Endothelial cell (in vitro differentiated cells): Measurements from ENCODE around the gene GAPT. TPM values are rescaled to one million over a fixed set of nuclear protein-coding genes. Genes with fewer than 3 reads are reported as not detected.
A peak's percentile ranks its signal among the peaks of the same experiment; 100 is the strongest.

Source experiments
- DNase-seq: peaks from one replicate; pipeline ENCODE4 v3.0.0; 2021; ENCODE audit warnings: low spot score
- H3K27ac Mint-ChIP-seq: one replicate; pipeline ENCODE4 v1.8.0; 2021; ENCODE audit warnings: mixed read lengths, inconsistent platforms; ENCODE audit not compliant: unreplicated experiment
- H3K27me3 Mint-ChIP-seq: one replicate; pipeline ENCODE4 v1.8.0; 2021; ENCODE audit warnings: mild to moderate bottlenecking, moderate library complexity, mixed read lengths, inconsistent platforms; ENCODE audit not compliant: unreplicated experiment
- H3K36me3 Mint-ChIP-seq: one replicate; pipeline ENCODE4 v1.8.0; 2021; ENCODE audit warnings: mild to moderate bottlenecking, low read depth, mixed read lengths, inconsistent platforms; ENCODE audit not compliant: unreplicated experiment
- H3K4me1 Mint-ChIP-seq: one replicate; pipeline ENCODE4 v1.8.0; 2021; ENCODE audit warnings: mild to moderate bottlenecking, mixed read lengths, inconsistent platforms; ENCODE audit not compliant: unreplicated experiment
- H3K4me3 Mint-ChIP-seq: one replicate; pipeline ENCODE4 v1.8.0; 2021; ENCODE audit warnings: mild to moderate bottlenecking, mixed read lengths, inconsistent platforms; ENCODE audit not compliant: unreplicated experiment
- H3K9me3 Mint-ChIP-seq: one replicate; pipeline ENCODE4 v1.8.0; 2021; ENCODE audit warnings: mixed read lengths, inconsistent platforms; ENCODE audit not compliant: unreplicated experiment
- CTCF ChIP-seq: fragments of 200-600 bp; sonication (generic); IDR thresholded peaks from one replicate; pipeline ENCODE4 v1.5.0; 2021; ENCODE audit warnings: antibody characterized with exemption; ENCODE audit not compliant: unreplicated experiment
- total RNA-seq: library from RNA; stranded (reverse); fragmentation: NEBNext Ultra II Directional; extraction: Animal tissue kit (Norgen Biotek cat#: 25700); gene quantifications from one replicate; pipeline ENCODE4 v1.2.1, GENCODE V29; 2021; ENCODE audit not compliant: unreplicated experiment

GAPT gene
- total RNA-seq, 1 donor from 2014 or later = 1.4 TPM

GRCh38 chr5:58499941-58500340 lies 8.7 kb downstream of the GAPT start:
- Mint-ChIP-seq H3K9me3 (no peaks in the 10 kb centered on the region), H3K27ac (no peak overlapping the region), H3K36me3 (no peaks in the 10 kb centered on the region), H3K27me3 (no peaks in the 10 kb centered on the region), H3K4me3 (no peak overlapping the region), H3K4me1 (peaks cover 10% of the 10 kb centered on the region)
- DNase-seq = no peak
- TF ChIP-seq CTCF = no peak

GRCh38 chr5:58501778-58502417 lies 10.7 kb downstream of the GAPT start:
- no peak overlapping the region for H3K27ac Mint-ChIP-seq
- no peak overlapping the region for H3K4me3 Mint-ChIP-seq
- DNase-seq = no peak
- H3K27me3 Mint-ChIP-seq = no peaks in the 10 kb centered on the region
- TF ChIP-seq CTCF = peak; percentile 18
- H3K9me3 Mint-ChIP-seq = no peaks in the 10 kb centered on the region
- peaks cover 10% of the 10 kb centered on the region for H3K4me1 Mint-ChIP-seq
- no peaks in the 10 kb centered on the region for H3K36me3 Mint-ChIP-seq

GRCh38 chr5:58503390-58504046 lies 12.3 kb downstream of the GAPT start:
- Mint-ChIP-seq H3K4me3 (no peak overlapping the region), H3K27me3 (no peaks in the 10 kb centered on the region), H3K4me1 (peaks cover 10% of the 10 kb centered on the region), H3K36me3 (no peaks in the 10 kb centered on the region), H3K9me3 (no peaks in the 10 kb centered on the region), H3K27ac (no peak overlapping the region)
- DNase-seq = no peak
- no peak for TF ChIP-seq CTCF

GRCh38 chr5:58504766-58505165 lies 13.5 kb downstream of the GAPT start:
- no peaks in the 10 kb centered on the region for H3K27me3 Mint-ChIP-seq
- H3K36me3 Mint-ChIP-seq = no peaks in the 10 kb centered on the region
- H3K4me3 Mint-ChIP-seq = no peak overlapping the region
- no peak for DNase-seq
- H3K4me1 Mint-ChIP-seq = peaks cover 7% of the 10 kb centered on the region
- H3K27ac Mint-ChIP-seq = no peak overlapping the region
- TF ChIP-seq CTCF = no peak
- H3K9me3 Mint-ChIP-seq = no peaks in the 10 kb centered on the region

- no peak overlapping the region for H3K27ac Mint-ChIP-seq
- H3K9me3 Mint-ChIP-seq = no peaks in the 10 kb centered on the region
- no peaks in the 10 kb centered on the region for H3K27me3 Mint-ChIP-seq
- H3K36me3 Mint-ChIP-seq = no peaks in the 10 kb centered on the region
- no peak for TF ChIP-seq CTCF
- peaks cover 2% of the 10 kb centered on the region for H3K4me1 Mint-ChIP-seq
- H3K4me3 Mint-ChIP-seq = no peak overlapping the region
- no peak for DNase-seq
These were observed 14.3 kb downstream of the GAPT start for GRCh38 chr5:58505502-58505901.
